Kidney epithelial cell (primary cell): Measurements from ENCODE around the gene PECR. TPM values are rescaled to one million over a fixed set of nuclear protein-coding genes. Genes with fewer than 3 reads are reported as not detected.
"Not testable (repeated sequence)": the region's sequence is repeated elsewhere in the genome, so short reads cannot be mapped to it uniquely, and the experiment has no call there.

Source experiments
- DNase-seq: peaks from one replicate; pipeline ENCODE4 v3.0.0-alpha.2; 2010; ENCODE audit warnings: low read depth
- H3K27me3 ChIP-seq: 2 replicates; pipeline ENCODE4 v1.6.0; 2011; ENCODE audit warnings: low read length; ENCODE audit not compliant: control insufficient read depth, insufficient read depth
- H3K36me3 ChIP-seq: 2 replicates; pipeline ENCODE4 v1.5.1; 2011; ENCODE audit warnings: low read length; ENCODE audit not compliant: control insufficient read depth, insufficient read depth
- H3K4me3 ChIP-seq: 2 replicates; pipeline ENCODE4 v1.5.1; 2011; ENCODE audit warnings: low read depth, mild to moderate bottlenecking, control low read depth, low read length
- CTCF ChIP-seq: IDR thresholded peaks from 2 replicates; pipeline ENCODE4 v1.5.1; 2011; ENCODE audit warnings: mild to moderate bottlenecking, moderate library complexity, low read length, control low read depth, inconsistent platforms; ENCODE audit not compliant: insufficient read depth, poor library complexity, severe bottlenecking
- total RNA-seq: library from RNA; depleted of rRNA; stranded (reverse); fragments of >200 nt; gene quantifications from 2 replicates; pipeline ENCODE4 v1.2.3, GENCODE V29; 2015

The PECR gene
- total RNA-seq, 1 donor from 2014 or later: 18.4 TPM

DNA sequence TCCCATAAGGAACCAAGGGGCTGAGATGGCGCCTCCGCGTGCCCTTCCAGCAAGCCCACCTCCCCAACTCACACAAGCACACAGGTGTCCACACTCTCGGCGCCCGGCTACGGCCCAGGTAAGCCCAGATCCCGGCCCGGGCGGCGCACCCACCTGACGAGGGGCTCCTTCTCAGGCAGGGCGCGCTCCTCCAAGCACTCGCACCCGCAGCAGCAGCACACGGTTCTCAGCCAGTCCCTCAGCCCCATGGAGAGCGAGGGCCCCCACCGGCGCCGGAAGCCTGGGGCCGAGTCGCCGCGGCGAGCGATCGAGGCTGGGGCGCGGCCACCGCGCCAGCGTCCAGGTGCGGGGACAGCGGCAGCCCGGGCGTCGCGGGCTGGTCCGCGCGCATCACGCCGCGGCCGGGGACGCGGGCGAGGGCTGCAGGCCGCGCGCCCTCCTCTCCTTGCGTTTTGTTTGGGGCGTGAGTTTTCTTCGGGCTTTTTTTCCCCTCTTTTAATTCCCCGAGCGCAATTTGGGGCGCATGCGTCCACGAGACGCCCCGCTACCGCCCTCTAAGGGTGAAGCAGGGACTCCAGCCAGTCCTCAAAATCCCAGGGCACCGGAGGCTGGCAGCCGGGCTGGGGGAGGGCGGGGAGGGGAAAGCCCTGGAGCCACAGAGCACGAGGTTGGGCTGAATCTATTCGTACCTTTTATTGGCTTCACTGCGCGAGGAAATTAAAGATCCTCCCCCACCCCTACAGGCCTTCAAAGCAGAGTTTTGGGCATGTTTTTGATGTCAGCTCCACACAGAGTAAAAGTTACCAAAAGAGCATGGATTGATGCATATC lies 68.3 kb downstream of the PECR start, which contains the start of gene MREG:
Gene MREG (minus strand): TSS at position 472 of the 830 bp plus-strand sequence. CDS start 224 bp downstream, at position 248.
- Histone ChIP-seq H3K4me3 (peak within 1 kb of the TSS; percentile 71), H3K27me3 (no peaks in the 10 kb centered on the region), H3K36me3 (no peaks in the 10 kb centered on the region)
- peak; percentile 89 for TF ChIP-seq CTCF
- DNase-seq: peak; percentile 41

DNA sequence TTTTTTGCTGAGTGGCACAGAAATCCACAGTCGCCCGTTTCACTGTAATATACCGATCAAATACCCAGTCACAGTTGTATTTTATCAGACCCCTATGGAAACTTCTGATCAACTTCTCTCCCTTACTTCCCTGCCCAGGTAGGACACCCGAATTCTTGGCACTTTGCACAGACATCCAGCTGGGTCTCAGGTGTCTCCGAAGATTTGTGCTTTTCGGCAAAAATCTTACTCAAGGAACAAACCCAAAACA lies 68.9 kb downstream of the PECR start:
- H3K36me3 ChIP-seq: no peaks in the 10 kb centered on the region
- peak overlapping the region; percentile 71 for H3K4me3 ChIP-seq
- no peak for DNase-seq
- no peaks in the 10 kb centered on the region for H3K27me3 ChIP-seq
- TF ChIP-seq CTCF: no peak

DNA sequence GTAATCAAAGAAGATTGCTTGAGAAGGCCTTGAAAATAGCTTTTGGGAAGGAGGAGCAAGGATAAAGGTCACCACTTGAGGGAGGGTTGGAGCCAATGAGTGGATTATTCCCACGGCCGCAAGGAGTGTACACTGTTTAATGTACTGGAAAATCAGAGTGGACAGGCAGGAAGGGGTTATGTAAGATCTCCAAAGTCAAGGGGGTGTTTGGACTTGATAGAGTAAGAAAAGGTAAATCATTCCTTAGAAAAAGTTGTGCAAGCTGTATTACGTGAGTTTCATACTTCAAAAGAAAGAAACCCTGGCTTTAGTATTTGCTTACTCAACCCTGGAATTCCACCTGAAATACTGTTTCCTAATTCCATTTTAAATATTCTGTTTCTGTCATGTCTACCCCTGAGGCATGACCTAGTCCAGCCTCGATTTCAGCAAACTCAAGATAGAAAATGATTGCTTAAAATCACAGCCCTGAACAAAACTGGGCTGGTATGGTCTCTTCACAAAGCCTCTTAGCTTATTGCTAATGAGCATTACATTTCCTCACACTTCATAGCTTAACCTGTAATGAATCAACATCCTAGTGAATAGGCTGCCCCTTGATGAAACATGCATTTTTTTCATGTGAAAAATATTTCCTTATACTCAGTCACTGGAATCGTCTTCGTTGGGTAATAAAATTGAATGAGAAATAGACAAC lies 69.3 kb downstream of the PECR start:
- no peaks in the 10 kb centered on the region for H3K36me3 ChIP-seq
- H3K27me3 ChIP-seq: no peaks in the 10 kb centered on the region
- H3K4me3 ChIP-seq: peak overlapping the region; percentile 71
- peak; percentile 16 for TF ChIP-seq CTCF
- DNase-seq: peak; percentile 81

- DNase-seq, H3K27me3 ChIP-seq, H3K36me3 ChIP-seq, H3K4me3 ChIP-seq: not testable (repeated sequence)
These were observed 72.4 kb downstream of the PECR start for GRCh38 chr2:216009215-216009614.

- no peak for TF ChIP-seq CTCF
- Histone ChIP-seq H3K36me3 (no peaks in the 10 kb centered on the region), H3K4me3 (no peak overlapping the region), H3K27me3 (no peaks in the 10 kb centered on the region)
- DNase-seq: no peak
These were observed 73.2 kb downstream of the PECR start for GRCh38 chr2:216008387-216008786.

DNA sequence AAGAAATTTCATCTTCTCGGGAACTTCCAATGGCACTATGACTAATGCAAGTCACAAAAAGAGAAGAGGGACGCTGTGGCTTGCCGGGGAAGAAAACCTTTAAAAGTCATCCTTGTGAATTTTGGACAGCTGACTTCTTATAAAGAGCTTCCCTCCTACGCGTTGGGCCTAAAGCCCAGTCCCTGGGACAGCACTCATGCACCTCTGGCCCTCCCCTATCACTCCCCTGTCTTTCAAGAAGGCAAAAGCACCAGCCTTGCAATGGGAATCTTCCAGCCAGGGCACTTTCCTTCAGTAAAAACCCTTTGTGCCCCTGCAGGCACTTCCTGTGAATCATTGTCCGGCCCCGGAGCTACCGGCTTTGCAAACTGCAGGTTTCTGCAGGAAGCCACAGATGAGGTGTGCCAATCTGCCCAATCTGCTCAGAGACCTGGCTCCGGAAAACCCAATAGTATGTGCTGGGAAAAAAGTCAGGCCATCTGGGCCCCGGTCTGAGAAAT lies 75.4 kb downstream of the PECR start:
- no peak for TF ChIP-seq CTCF
- Histone ChIP-seq H3K36me3 (no peaks in the 10 kb centered on the region), H3K4me3 (no peak overlapping the region), H3K27me3 (no peaks in the 10 kb centered on the region)
- peak; percentile 37 for DNase-seq
